C4-2B (cell line): ENCODE data around the gene TEAD4.
"Not testable (repeated sequence)": the region's sequence is repeated elsewhere in the genome, so short reads cannot be mapped to it uniquely, and the experiment has no call there.

Experiments used
- H3K27ac ChIP-seq: fragments of 450-650 bp; 2 replicates; pipeline ENCODE4 v1.5.1; 2017
- CTCF ChIP-seq: fragments of 450-650 bp; conservative IDR thresholded peaks from 2 replicates; pipeline ENCODE4 v1.5.1; 2017; ENCODE audit warnings: mild to moderate bottlenecking
- ZFX ChIP-seq: fragments of 450-650 bp; IDR thresholded peaks from 2 replicates; pipeline ENCODE4 v1.6.1; 2017

The TEAD4 gene

GRCh38 chr12:3061501-3062215 lies 102.5 kb downstream of the TEAD4 start:
- no peak for TF ChIP-seq ZFX
- no peak for TF ChIP-seq CTCF

GRCh38 chr12:3065300-3065699 lies 106.1 kb downstream of the TEAD4 start:
- TF ChIP-seq CTCF: no peak
- TF ChIP-seq ZFX: no peak
- H3K27ac ChIP-seq: no peak overlapping the region

More at GRCh38 chr12:3061501-3062215, 102.5 kb downstream of the TEAD4 start:
- H3K27ac ChIP-seq: no peak overlapping the region

- H3K27ac ChIP-seq: not testable (repeated sequence)
Measured at GRCh38 chr12:3065846-3066245, 106.6 kb downstream of the TEAD4 start.

GRCh38 chr12:3069714-3070113 lies 110.5 kb downstream of the TEAD4 start:
- TF ChIP-seq CTCF (no peak), ZFX (no peak)
- H3K27ac ChIP-seq: no peak overlapping the region

GRCh38 chr12:3071107-3071506 lies 111.9 kb downstream of the TEAD4 start:
- H3K27ac ChIP-seq: no peak overlapping the region
- TF ChIP-seq ZFX (no peak), CTCF (no peak)

GRCh38 chr12:3071710-3072109 lies 112.5 kb downstream of the TEAD4 start:
- TF ChIP-seq CTCF (no peak), ZFX (no peak)
- no peak overlapping the region for H3K27ac ChIP-seq

- no peak overlapping the region for H3K27ac ChIP-seq
- peak; percentile 99 for TF ChIP-seq CTCF
- TF ChIP-seq ZFX: no peak
Measured at GRCh38 chr12:3073438-3074250, 114.4 kb downstream of the TEAD4 start.
